NCI-H82 (cell line): ENCODE data around the gene CD81.

Experiments
- DNase-seq: peaks from one replicate; lab custom pipeline; 2025; lab: John Stamatoyannopoulos, UW

CD81 gene

DNA sequence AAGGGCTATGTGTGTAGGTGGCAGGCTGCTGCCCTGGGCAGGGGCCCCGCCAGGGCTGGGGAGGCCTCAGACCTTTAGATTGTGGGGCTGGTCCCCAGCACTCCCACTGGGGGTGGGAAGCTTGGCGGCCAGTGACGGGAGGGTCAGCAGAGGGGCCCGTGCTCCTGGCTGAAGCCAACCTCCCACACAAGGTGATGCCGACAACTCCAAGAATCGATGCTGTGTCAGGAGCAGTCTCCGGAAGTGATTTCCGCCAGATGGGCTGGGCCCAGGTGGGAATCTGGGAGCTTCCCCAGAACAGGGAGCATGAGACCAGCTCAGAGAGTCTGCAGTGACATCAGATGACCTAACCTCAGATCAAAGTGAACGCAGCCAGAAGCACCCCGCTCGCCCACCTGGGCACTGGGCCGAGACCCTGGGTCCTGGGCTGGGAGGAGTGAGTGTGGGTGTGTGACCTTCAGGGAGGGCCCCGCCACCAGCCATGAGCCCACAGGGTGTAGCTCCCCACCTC is 59.5 kb downstream of the CD81 start:
- no peak for DNase-seq

DNA sequence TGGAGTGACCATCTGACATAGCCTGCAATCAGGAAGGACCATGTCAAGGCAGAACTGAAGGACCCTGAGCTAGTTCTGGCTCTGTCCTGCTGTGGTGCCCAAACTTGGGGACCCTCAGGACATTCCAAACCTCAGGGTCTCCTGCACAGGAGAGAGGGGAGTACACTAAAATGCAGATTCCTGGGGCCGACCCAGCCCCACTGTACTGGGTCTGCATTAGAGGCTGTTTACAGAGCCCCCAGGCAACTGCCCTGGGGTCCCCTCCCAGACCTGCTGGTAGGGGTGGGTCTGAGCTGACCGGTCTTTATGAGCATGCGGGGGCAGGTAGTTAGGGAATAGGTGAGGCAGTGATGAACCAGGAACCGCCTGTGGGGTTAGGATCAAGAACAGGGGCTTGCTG is 60.4 kb downstream of the CD81 start:
- DNase-seq, result no peak

DNA sequence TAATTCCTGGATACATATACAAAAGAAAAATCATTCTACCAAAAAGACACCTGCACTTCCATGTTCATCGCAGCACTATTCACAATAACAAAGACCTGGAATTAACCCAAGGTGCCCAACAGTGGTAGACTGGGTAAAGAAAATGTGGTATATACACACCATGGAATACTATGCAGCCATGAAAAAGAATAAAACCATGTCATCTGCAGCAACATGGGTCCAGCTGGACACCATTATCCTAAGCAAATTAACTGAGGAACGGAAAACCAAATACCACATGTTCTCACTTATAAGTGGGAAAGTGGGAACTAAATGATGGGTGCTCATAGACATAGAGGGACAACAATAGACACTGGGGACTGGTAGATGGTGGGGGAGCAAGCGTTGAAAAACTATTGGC is 62.7 kb downstream of the CD81 start:
- no peak for DNase-seq

- no peak for DNase-seq
Measured at GRCh38 chr11:2440646-2441045, 63.5 kb downstream of the CD81 start.

- DNase-seq, result no peak
Measured at GRCh38 chr11:2441171-2441570, 64.1 kb downstream of the CD81 start.

GRCh38 chr11:2442589-2442988 is 65.5 kb downstream of the CD81 start:
- no peak for DNase-seq

DNA sequence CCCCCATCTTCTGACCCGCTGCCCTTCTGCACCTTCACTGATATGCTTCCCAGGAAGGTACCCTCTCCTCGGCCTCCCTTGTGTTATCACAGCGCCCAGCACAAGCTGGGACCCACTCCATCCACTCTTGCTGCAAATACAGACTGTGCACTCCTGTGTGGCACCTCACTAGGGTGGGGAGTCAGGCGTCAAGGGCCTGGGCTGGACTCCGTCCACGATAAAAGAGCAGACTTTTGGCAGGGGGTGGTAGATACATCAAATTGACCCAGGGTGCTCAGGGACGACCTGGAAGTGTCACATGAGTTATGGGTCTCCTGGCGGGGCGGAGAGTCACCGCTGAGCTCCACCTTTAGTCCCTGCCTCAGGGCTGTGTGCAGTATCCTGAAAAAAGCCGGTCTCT is 66.3 kb downstream of the CD81 start:
- no peak for DNase-seq

DNA sequence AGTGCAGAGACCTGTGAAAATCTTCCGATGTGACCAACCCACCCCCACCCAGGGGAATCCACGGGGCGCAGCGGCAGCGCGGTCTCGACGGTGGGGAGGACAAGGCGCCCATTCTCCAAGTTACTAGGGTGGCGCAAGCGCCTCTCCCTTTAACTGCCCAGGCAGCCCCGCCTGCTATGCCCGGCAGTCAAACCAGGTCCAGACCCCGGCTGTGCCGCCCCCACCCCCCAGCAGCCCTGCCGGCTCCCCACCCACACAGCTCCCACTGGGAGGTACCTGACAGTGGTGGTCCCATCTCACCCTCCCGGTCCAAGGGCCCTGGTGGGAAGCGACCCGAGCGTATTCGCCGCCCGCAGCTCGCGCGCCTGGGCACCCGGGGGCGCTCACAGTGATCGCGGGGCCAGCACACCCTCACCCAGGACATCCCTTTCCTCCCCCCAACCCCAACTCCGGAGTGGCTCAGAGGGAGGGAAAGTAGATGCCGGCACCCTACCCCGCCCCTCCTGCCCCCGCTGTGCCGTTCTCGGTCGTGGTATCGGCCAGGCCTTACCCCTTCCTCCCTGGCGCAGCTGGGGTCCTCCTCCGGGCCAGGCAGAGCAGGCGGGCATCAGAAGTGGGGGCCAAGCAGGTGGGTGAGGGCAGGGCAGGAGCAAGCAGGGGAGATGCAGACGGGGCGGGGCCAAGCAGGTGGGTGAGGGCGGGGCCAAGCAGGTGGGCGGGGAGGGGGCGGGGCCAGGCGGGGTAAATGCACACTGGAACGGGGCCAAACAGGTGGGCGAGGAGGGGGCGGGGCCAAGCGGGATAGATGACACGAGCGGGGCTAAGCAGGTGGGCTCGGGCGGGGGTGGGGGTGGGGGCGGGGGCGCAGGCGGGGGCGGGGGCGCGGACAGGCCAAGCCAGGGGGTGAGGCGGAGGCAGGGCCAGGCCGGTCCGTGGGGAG is 67.0 kb downstream of the CD81 start, which contains the start of gene TRPM5:
Gene TRPM5, minus strand, starts transcription at position 634 of the 940 bp plus-strand sequence. CDS start 21,478 bp downstream, outside the sequence.
- DNase-seq, result peak; percentile 42

DNA sequence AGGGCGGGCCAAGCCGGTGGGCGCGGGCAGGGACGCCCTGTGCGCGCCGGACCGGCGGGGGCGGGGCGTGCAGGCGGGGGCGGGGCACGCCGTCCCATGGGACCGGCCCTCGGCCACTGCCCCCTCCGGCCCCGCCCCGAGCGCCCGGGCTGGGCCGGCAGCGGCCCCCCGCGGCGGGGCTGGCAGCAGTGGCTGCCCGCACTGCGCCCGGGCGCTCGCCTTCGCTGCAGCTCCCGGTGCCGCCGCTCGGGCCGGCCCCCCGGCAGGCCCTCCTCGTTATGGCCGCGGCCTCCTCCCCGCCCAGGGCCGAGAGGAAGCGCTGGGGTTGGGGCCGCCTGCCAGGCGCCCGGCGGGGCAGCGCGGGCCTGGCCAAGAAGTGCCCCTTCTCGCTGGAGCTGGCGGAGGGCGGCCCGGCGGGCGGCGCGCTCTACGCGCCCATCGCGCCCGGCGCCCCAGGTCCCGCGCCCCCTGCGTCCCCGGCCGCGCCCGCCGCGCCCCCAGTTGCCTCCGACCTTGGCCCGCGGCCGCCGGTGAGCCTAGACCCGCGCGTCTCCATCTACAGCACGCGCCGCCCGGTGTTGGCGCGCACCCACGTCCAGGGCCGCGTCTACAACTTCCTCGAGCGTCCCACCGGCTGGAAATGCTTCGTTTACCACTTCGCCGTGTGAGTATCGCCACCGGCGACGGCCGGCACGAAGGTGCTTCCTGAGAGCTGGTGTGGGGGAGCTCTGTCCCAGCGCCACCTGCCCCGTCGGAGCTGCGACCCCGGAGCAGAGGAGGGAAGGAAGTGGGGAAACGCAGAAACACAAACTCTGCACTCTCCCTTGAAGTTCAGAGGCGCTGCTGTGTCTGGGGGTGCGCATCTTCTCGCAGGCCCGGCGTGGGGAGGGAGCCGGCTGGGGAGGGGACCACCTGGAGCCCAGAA is 68.0 kb downstream of the CD81 start, which contains the start of gene KCNQ1:
Gene KCNQ1, plus strand, starts transcription at position 188 of the 925 bp plus-strand sequence. Its CDS starts 91 bp downstream, at position 279.
- peak; percentile 42 for DNase-seq

DNA sequence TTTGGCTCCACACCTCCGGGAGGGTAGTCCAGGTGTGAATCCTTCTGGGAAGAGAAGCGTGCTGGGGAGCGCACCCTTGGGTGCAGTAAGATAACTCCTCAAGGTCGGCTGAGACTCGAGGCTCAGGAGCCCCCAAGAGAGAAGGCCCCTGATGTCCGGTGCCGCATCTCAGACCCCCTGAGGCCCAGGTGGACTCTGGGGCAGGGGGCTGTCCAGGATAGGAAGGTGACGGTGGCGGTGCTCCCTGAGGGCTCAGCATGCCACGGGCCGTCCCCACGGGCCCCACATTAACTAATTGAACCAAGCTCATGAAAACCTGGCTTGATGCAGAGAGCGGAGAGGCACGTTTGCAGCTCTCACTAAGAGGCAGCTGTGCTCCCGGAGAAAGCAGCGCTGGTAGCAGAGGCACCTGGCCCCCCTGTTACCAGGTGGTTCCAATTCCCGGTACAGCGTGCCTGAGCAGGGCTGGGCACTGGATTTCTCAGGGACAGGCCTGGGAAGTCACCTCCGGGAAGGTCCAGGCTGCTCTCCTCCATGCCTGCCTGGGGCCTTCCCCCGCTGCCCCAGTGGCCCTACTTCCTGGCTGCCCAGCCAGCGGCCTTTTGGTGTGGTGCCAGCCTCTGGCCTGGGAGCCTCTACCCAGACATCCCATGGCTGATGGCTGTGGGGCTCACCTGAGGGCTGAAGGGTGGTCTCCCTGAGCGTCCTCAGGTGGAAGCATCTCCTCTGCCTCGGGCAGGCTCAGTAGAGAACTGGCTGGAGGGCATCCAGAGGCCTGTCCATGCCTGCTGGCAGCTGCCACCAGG is 68.8 kb downstream of the CD81 start:
- DNase-seq, result no peak

DNA sequence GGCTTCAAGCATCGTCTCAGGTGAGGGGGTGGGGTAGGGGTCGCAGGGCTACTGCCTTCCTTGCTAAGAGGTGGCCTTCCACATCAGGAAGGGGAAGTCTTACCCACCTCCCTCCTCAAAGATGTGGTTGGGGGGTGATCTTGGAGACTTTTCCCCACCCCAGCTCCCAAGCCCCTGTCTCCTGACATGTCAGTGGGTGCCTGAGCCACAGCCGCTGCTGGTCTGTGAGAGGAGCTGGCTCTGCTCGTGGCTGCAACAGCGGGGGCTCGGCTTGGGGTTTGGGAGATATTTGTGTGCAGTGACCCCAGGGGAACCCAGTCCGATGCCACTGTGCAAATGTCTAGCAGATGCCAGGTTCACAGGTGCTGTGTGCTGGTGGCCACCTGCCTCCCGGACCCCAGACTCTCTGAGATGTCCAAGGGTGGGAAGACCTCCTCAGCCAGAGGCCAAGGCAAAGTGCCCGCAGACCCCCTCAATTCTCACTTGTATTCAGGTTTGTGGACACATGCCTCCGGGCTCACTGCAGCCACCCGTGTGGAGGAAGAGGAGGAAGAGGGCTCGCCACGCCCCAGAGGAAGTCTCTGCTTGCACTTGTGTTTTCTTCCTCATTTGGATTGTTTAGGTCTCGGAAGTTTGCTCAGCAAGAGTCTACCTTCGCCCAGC is 69.6 kb downstream of the CD81 start:
- no peak for DNase-seq
